ENCODE data around the gene RSU1. TPM values are rescaled to one million over a fixed set of nuclear protein-coding genes. Genes with fewer than 3 reads are reported as not detected.

RSU1 gene
- total RNA-seq, 1 donor from 2014 or later = 75.3 TPM

- no peak overlapping the region for H3K4me3 ChIP-seq (ENCODE audit: low read depth, low read length)
- TF ChIP-seq CTCF (IDR thresholded peaks at IDR 0.05; ENCODE audit: insufficient read depth, low read length, poor library complexity, severe bottlenecking) = no peak
- H3K36me3 ChIP-seq (ENCODE audit: control insufficient read depth, insufficient read depth, low read length) = no peaks in the 10 kb centered on the region
- no peaks in the 10 kb centered on the region for H3K27me3 ChIP-seq (ENCODE audit: control insufficient read depth, insufficient read depth, low read length)
- DNase-seq (ENCODE audit: low read depth) = no peak
These were observed 3.2 kb downstream of the RSU1 start for GRCh38 chr10:16814012-16814411.

DNA sequence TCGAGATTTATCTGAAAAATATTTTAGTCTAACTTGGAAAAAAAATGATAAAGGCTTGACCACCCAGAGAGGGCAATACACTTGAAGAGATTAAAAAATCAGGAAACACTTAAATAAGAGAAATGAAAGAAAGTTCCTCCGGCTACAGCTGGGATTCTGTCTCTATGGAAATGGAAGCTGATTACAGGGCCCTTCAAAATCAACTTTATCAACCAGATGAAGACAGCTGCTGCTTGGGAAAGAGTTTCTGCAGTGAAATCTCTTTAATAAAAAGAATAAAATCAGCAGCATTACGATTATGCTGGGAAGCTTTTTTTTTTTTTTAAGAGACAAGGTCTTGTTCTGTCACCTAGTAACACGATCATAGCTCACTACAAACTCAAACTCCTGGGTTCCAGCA, 4.5 kb downstream of the RSU1 start:
- H3K36me3 ChIP-seq (ENCODE audit: control insufficient read depth, insufficient read depth, low read length) = no peaks in the 10 kb centered on the region
- H3K27me3 ChIP-seq (ENCODE audit: control insufficient read depth, insufficient read depth, low read length) = no peaks in the 10 kb centered on the region
- H3K4me3 ChIP-seq (ENCODE audit: low read depth, low read length) = no peak overlapping the region
- DNase-seq (ENCODE audit: low read depth) = no peak
- no peak for TF ChIP-seq CTCF (IDR thresholded peaks at IDR 0.05; ENCODE audit: insufficient read depth, low read length, poor library complexity, severe bottlenecking)

DNA sequence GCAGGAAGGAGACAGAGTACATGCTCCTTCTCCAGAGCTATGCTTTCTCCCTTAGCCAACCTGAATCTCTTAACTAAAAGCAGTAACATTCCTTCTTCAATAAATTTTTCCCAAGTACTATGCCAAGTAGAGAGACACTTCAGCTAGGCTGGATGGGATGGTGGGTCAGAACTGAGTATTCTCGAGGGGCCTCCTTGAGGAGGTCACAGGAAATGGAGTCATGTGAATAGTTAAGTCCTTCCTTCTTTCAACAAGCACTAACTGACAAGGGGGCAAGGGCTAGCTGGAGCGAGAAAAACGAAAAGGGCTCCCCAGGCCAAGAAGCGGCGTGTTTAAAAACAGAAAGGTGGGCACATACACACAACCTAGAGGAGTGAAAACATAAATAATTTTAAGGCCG, 5.5 kb downstream of the RSU1 start:
- TF ChIP-seq CTCF (IDR thresholded peaks at IDR 0.05; ENCODE audit: insufficient read depth, low read length, poor library complexity, severe bottlenecking) = no peak
- Histone ChIP-seq H3K27me3 (ENCODE audit: control insufficient read depth, insufficient read depth, low read length) (no peaks in the 10 kb centered on the region), H3K4me3 (ENCODE audit: low read depth, low read length) (no peak overlapping the region), H3K36me3 (ENCODE audit: control insufficient read depth, insufficient read depth, low read length) (no peaks in the 10 kb centered on the region)
- no peak for DNase-seq (ENCODE audit: low read depth)

DNA sequence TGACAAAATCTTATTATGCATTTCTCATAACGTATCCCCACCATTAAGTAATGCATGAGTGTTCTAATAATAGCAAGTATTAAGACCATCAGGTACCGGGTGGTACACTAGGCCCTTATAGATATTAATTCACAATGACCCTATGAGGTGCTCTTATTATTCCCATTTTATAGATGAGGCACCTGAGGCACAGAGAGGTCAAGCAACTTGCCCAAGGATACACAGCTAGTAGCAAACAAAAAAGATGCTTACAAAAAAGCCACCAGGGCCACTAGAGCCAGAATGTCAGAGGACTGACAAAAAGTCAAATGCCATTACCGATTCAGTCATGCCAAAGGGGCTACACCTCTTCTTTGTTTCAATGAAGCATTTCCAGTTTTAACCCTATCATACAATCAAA, 5.9 kb downstream of the RSU1 start:
- Histone ChIP-seq H3K4me3 (ENCODE audit: low read depth, low read length) (no peak overlapping the region), H3K36me3 (ENCODE audit: control insufficient read depth, insufficient read depth, low read length) (no peaks in the 10 kb centered on the region), H3K27me3 (ENCODE audit: control insufficient read depth, insufficient read depth, low read length) (no peaks in the 10 kb centered on the region)
- DNase-seq (ENCODE audit: low read depth) = no peak
- TF ChIP-seq CTCF (IDR thresholded peaks at IDR 0.05; ENCODE audit: insufficient read depth, low read length, poor library complexity, severe bottlenecking) = no peak

- H3K4me3 ChIP-seq (ENCODE audit: low read depth, low read length) = no peak overlapping the region
These were observed 8.0 kb downstream of the RSU1 start for GRCh38 chr10:16809074-16809718.

More at GRCh38 chr10:16809074-16809718, 8.0 kb downstream of the RSU1 start:
- Histone ChIP-seq H3K27me3 (ENCODE audit: control insufficient read depth, insufficient read depth, low read length) (no peaks in the 10 kb centered on the region), H3K36me3 (ENCODE audit: control insufficient read depth, insufficient read depth, low read length) (no peaks in the 10 kb centered on the region)
- no peak for DNase-seq (ENCODE audit: low read depth)
- TF ChIP-seq CTCF (IDR thresholded peaks at IDR 0.05; ENCODE audit: insufficient read depth, low read length, poor library complexity, severe bottlenecking) = peak; percentile 40
